Measurements from ENCODE around the gene TPM2.
A peak's percentile ranks its signal among the peaks of the same experiment; 100 is the strongest.

The TPM2 gene

DNA sequence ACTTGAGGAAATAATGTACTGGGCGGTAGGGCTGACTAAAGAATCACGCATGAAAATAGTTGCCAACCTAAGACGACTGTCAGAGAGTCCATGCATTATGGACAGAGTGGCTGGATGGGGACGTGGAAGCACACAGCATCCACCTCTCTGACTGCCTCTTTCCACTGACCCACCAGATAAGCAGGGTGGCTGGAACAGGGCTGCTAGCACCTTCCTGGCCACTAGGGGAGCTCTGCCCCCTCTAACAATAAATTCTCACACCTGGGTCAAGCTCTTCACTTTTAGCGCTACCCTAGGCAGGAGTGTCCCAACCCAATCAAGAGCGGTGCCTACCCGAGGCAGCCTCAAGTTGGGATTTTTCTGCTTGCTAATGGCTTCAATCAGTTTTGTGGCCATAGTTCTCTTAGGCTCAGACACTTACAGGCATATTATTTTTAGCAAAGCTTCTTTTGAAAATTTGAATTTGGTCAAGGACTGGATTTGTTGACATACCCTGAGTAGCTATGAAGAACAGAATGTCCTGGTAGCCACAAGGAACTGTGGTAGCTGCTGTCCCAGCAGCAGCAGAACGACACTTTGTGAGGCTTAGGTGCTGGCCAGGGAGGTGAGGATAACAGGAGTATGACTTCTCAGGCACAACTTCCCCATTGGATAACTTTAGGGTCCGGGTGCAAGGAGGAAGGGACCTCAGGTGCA is 6.9 kb upstream of the TPM2 start:
- DNase-seq (ENCODE audit: extremely low read depth in 1 of 2, low read depth in 1 of 2) = peak; percentile 25 to 29

DNA sequence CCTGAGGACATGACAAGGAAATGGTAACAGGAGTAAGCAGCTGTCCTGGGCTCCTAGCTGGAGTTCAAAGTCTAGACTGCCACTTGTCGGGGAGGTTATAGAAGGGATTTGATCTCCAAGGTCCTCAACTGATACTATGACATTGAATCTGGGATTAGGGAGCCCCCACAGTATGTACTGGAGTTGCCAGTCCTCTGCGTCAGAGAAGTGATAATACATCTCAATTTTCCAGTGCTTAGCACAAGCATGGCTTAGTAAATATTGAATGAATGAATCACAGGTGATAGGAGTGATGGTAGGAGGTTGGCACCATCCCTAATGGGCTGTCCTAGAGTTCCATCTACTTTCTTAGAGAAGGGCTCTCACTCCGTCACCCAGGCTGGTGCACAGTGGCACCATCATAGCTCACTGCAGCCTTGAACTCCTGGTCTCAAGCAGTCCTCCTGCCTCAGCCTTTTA is 6.2 kb upstream of the TPM2 start:
- no peak for DNase-seq (ENCODE audit: extremely low read depth in 1 of 2, low read depth in 1 of 2)

DNA sequence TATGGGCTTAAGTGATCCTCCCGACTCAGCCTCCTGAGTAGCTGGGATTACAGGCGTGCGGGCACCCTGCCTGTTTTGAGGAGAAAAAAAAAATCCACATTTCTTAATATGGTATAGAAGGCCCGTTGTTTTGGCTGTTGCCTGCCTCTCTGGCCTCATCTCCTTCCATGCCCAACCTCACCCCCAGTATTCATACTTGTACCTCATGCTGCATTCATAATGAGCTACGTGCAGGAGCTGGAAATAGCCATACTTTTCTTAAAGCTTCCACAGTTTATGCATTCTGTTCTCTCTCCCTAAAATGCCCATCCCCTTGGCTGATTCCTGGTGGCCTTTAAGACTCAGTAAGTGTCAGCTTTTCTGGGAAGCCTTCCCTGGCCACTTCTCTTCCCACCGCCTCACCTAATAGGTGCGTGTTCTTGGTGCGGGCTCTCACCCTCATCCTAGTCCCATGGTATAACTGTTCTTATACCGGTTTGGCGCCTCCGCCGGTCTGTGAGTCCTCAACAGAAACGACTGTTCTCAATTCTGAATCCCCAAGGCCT is 2.1 kb upstream of the TPM2 start:
- no peak for DNase-seq (ENCODE audit: extremely low read depth in 1 of 2, low read depth in 1 of 2)

DNA sequence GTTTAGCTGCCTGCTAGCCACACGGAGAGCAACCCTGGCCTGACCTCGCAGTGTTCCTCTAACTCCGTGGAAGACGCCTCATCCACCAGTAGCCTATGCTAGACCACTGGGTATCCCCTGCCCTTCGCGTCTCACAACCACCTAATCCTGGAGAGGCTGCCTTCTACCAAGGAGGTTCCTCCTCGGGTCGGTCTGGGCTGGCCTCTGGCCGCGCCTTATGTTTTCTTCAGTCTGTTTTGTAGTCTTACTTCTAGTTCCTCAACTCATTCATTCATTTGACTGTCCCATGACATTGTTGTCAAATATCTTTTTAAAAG is 1.6 kb upstream of the TPM2 start:
- no peak for DNase-seq (ENCODE audit: extremely low read depth in 1 of 2, low read depth in 1 of 2)

DNA sequence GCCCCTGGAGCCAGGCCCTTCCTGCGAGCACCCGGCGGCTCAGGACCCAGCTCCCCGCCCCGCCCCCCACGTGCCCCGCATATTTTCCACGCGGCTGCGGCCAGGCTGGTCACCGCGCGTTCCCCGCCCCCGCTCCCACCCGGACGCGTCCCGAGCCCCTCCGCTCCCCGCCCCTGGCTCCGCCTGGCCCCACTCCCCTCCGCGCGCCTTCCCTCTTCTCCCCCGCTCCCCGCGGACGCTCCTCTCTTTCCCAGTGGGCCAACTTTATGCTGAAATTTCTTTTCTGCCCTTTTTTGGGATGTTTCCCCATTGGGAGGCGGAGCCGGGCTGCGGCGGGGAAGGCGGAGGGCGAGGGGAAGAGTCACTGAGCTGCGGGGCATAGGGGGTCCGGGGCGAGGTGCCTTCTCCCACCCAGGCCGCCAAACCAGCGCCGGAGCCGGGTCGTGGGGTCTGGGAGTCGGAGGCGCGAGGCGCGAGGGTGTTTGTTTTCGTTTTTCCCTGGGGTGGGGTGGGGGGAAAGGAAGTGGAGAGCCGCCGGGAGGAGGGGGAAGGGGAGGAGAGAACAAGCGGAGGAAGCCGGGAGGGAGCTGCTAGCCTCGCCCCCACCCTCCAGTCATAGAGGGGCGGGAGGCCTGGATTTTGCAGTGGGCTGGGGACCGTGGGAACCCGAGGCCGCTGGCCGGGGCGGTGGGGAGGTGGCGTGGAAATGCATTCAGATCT is 1.0 kb upstream of the TPM2 start:
- no peak for DNase-seq (ENCODE audit: extremely low read depth in 1 of 2, low read depth in 1 of 2)

DNA sequence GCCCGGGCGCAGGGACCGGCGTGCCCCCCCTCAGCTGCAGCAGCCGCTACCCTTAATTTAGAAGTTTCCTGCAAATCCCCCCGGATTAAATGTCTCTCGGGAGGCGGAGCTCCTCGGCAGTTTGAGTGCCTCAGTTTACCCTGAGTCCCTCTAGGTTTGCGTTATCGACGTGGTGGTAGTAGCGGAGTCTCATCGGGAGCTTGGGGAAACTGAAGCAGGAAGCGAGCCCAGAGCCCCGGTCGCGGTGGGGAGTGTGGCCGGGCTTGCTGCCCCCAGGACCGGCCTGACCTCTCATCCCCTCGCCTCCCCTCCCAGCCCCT is 529 bp upstream of the TPM2 start:
- DNase-seq (ENCODE audit: extremely low read depth in 1 of 2, low read depth in 1 of 2) = no peak

DNA sequence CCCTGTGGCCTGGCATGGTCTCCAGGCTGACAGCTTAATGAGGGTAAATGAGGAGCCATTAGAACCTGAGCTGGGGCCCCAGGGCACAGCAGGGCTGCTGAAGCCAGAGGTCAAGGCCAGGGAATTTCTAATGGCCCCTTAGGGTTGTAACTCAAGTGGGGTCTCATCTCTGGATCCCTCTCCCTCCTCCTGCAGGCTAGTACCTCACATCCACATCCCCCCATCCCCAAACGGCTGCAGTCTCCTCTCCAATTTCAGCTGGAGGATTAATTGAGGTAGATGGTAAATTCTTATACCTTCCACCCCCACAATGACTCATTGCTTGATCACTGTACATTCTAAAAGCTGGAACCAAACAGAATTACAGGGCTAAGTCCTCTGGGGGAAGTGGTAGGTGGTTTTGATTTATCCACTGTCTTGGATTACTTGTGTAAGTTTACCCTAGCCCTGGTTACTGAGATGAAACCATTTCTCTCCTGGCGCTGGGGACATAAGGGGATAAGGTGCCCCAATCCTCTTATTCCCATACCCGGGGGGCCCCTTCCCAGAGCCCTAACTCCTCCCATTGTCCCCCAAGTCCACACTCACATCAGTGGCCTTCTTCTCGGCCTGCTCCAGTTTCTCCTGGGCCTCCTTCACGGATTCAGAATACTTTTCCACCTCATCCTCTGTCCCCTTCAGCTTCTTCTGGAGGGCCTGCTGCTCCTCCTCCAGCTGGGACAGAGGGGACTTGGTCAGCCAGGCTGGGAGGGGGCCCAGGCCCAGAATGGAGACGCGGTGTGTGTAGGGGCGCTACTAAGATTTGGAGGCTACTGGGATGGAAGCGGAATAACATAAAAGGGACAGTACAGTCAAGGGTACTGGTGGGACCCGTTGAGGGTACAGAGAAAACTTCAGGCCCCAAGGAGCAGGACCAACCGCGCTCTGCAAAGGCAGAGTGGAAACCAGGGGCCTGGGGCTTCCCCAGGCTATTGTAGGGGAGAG is 875 bp downstream of the TPM2 start:
- DNase-seq (ENCODE audit: extremely low read depth in 1 of 2, low read depth in 1 of 2) = no peak

DNA sequence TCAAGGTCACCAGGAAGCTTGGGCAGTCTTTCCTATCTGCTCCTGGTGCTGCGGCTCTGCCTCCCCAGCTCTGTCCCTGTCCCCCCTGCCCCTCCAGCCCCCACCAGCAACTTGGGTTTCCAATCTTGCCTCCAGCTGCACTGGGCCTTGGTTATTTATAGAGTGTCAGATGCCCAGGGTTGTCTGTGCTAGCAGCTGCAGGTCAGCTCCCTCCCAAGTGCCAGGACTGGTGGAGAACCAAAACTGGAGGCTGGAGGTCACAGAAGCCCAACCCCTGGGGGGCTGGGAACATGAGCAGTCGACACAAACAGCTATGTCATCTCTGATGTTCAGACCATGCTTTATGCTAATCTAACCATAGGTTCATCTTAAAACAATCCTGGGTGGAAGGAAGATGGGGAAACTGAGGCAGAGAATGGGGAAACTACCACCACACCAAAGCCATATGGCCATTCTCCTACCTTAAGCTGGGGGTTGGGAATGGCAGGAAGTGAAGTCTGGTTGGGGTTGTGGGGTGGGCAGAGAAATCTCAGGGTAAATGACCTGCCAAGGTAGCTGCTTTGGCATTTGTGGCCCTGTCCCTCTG is 1.7 kb downstream of the TPM2 start:
- no peak for DNase-seq (ENCODE audit: extremely low read depth in 1 of 2, low read depth in 1 of 2)

DNA sequence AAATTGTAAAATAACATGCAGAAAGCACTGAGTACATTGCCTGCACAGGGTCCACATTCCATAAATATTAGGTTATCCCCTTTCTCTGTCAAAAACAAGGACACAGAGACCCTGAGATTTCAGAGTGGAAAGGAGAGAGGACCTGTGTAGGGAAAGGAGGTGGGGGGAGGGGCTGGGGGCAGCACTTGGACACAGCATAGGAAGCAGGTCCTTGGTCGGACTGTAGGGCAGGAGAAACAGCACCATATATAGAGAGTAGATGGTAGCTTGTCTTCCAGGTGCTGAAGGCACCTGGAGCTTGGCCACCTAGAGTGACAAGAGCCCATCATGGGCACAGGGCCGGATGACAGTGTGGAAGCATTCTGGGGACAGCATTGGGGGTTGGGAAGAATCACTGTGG is 2.4 kb downstream of the TPM2 start:
- DNase-seq (ENCODE audit: extremely low read depth in 1 of 2, low read depth in 1 of 2) = no peak

DNA sequence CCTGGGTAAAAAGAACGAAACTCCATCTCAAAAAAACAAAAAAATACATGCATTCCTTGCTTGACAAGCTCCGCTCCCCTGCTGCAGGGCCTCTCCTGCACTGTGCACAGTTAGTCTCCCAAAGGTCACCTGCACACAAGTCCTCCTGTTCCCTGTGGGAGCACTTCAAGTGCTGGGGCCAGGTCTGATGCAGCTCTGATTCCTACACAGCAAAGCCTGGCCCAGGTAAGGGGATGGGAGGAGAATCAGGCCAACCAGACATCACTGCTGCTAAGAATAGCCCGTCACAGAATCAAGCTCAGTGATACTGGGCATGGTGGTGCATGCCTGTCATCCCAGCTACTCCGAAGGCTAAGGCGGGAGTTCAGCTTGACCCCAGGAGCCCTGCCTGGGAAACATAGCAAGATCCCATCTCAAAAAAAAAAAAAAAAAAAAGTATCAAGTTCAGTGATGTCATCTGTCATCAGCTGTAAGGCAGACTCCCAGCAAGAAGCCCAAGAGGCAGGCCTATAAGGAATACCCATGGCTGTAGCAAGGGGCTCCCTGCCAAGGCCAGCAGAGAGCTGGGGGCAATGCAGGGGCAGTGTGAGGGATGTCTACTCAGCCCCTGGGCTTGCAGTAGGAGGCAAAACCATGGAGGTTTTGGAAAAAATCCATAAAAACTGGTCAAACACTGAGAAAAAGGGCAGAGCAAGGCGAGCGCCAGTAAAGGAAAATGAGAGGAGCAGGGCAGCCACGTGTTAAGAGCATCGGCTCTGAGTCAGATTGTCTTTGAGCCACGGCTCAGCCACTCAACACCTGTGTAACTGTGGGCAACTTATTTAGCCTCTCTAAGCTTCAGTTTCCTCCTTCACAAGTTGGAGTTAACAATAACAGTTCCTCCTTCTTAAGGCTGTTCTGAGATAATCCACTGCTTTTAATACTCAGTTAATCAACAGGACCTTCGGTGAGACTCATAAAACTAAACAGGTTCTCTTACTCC is 3.2 kb downstream of the TPM2 start:
- no peak for DNase-seq (ENCODE audit: extremely low read depth in 1 of 2, low read depth in 1 of 2)

DNA sequence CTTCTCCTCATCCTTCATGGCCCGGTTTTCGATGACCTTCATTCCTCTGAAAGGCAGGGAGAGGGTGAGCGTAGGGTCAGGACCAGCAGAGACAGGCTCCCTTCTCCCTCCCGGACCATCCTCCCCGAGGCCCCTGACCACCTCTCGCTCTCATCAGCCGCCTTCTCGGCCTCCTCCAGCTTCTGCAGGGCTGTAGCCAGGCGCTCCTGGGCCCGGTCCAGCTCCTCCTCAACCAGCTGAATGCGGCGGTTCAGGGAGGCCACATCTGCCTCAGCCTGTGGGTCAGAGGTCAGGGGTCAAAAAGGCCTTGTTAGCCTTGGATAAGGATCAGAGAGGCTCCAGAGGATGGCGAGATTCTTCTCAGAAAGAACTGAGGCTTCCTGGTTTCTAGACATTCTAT is 4.2 kb downstream of the TPM2 start:
- DNase-seq (ENCODE audit: extremely low read depth in 1 of 2, low read depth in 1 of 2) = no peak

DNA sequence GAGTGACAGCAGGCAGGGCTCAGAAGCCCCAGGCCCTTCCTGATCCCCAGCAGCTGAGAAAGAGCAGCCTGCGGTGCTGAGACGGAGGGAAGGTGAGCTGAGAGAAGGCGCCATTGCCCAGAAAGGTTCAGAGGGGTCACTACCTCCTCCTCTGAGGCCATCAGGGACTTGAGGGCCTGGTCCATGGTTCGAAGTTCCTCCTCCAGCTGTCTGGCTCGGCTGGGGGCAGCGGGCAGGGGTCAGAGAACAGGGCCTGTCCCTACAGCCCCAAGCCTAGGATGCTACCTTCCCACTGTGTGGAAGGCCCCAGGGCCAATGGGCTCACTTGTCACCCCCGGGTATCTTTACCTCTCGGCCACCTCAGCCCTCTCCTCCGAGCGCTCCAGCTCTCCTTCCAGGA is 4.8 kb downstream of the TPM2 start:
- no peak for DNase-seq (ENCODE audit: extremely low read depth in 1 of 2, low read depth in 1 of 2)

DNA sequence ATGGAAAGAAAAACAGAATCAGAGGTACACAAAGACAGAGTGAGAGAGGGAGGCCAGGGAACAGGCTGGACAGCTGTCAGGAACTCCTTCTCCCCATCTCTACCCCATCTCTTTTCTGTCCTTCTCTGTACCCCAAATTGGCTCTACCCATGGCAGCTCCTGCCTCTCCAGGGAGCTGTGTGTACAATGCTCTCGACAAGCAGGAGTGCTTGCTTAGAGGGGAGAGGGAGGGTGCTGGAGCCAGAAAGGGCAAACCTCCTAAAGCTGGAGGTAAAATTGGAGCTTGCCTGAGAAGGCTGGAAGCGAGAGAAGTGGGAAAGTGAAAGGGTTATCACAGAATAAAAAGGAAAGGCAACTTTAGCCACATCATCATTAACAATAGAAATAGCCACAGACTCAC is 6.4 kb downstream of the TPM2 start:
- DNase-seq (ENCODE audit: extremely low read depth in 1 of 2, low read depth in 1 of 2) = no peak

DNA sequence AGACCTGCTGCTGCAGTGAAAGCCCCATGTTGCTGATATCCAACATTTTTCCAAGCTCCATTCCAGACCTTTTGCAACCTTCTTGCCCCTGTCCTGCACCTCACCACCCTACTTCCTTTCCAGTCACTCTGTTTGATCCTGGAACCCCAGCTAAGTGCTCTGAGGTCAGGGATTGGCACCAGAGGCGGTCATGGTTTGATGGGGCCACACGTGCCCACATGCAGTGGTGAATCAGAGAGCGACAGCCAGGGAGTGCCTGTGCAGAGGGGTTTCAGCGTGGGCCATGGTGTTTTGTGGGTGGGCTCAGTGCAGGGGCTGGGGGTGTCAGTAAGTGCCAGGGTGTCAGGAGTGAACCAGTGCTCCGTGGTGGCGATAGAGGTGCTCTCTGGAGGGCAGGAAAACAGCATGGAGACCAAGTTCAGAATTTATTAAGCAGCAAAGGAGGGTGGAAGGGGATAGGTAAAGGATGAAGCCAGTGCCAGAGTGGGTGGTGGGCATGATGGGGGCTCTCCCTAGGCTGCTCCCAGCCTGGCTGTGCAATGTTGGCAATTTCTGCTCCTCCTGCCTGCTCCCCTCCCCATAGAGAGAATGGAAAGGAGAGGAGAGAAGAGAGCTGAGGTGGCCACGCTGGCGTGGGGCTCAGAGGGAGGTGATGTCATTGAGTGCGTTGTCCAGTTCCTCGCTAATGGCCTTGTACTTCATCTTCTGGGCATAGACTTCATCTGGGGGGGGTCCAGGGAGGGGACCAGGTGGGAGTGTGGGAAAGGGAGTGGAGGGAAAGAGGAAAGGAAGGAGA is 7.0 kb downstream of the TPM2 start:
- DNase-seq (ENCODE audit: extremely low read depth in 1 of 2, low read depth in 1 of 2) = no peak

DNA sequence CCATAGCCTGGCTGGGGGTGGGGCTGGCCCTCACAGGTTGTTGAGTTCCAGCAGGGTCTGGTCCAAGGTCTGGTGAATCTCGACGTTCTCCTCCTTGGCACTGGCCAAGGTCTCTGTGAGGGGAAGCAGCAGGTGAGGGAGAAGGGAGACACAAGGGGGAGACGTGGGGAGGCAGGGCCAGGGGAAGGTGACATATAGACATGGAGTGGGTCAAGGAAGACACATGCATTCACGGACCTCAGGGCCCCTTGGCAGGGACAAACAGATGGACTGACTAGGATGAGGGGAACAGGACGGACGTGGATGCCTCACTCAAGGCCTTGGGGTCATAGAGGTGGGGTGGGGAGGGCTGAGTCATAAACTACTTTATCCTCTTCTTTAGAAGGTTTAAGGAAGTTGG is 7.7 kb downstream of the TPM2 start:
- DNase-seq (ENCODE audit: extremely low read depth in 1 of 2, low read depth in 1 of 2) = no peak

DNA sequence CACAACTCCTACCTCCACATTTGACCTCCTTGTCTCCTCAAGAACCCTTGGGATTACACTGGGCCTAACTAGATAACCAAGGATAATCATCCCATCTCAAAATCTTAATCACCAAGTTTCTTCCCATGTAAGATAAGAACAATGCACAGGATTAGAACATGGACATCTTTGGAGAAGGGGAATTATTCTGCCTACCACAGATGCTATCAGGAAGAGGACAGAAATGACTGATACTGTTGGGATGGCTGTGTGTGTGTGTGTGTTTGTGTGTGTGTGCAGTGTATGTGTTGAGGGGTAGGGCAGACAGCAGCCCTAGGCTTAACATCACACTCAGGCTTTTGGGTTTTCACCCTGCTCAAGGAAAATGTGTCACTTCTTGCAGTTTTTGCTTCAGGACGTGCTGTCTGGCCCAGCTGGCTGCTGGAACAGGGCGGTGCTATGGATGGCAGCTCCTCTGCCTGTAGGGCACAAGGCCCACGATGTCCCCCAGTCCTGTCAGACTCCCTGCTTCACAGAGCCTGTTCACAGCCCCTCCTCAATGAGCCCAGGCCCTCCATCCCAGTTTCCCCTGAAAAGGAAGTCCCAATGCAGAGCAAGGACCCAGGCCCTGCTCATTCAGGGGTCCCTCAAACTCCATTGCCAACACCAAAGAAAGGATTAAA is 8.3 kb downstream of the TPM2 start:
- no peak for DNase-seq (ENCODE audit: extremely low read depth in 1 of 2, low read depth in 1 of 2)

DNA sequence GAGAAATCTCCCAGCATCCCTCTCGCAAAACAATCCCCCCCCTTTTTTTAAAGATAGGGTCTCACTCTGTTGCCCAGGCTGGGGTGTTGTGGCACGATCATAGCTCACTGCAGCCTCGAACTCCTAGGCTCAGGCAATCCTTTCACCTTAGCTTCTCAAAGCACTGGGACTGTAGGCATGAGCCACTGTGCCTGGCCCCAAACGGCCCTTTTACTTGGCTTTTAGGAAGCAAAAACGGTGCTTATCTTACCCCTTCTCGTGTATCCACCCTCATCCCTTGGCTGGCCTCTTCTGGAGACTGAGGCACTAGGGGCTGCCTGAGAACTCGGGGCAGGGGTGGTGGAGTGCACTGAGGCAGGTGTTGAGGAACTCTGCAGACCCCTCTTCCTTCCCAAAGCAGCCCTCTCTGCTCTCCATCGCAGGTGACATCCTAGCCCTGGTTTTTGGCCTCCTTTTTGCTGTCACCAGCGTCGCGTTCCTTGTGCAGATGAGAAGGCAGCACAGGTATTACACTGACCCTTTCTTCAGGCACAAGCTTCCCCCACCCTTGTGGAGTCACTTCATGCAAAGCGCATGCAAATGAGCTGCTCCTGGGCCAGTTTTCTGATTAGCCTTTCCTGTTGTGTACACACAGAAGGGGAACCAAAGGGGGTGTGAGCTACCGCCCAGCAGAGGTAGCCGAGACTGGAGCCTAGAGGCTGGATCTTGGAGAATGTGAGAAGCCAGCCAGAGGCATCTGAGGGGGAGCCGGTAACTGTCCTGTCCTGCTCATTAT is 9.2 kb downstream of the TPM2 start:
- no peak for DNase-seq (ENCODE audit: extremely low read depth in 1 of 2, low read depth in 1 of 2)

DNA sequence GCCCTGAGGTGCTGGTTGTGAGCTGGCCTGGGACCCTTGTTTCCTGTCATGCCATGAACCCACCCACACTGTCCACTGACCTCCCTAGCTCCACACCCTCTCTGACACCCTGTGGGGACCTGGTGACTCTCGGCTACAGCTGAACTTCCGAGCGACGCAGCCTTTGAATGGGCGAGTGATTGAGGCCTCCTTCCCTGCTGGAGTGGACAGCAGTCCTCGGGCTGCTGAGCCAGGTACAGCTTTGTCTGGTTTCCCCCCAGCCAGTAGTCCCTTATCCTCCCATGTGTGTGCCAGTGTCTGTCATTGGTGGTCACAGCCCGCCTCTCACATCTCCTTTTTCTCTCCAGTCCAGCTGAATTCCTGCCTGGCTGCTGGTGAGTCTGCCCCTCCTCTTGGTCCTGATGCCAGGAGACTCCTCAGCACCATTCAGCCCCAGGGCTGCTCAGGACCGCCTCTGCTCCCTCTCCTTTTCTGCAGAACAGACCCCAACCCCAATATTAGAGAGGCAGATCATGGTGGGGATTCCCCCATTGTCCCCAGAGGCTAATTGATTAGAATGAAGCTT is 9.9 kb downstream of the TPM2 start:
- no peak for DNase-seq (ENCODE audit: extremely low read depth in 1 of 2, low read depth in 1 of 2)

All from stimulated activated CD8-positive, alpha-beta memory T cell treated with anti-CD3 and anti-CD28 coated beads, Interleukin-7, amount 100 ng/mL, for 48 hours (primary cell).